ENCODE measurements around the gene B4GAT1.

Gene B4GAT1

DNA sequence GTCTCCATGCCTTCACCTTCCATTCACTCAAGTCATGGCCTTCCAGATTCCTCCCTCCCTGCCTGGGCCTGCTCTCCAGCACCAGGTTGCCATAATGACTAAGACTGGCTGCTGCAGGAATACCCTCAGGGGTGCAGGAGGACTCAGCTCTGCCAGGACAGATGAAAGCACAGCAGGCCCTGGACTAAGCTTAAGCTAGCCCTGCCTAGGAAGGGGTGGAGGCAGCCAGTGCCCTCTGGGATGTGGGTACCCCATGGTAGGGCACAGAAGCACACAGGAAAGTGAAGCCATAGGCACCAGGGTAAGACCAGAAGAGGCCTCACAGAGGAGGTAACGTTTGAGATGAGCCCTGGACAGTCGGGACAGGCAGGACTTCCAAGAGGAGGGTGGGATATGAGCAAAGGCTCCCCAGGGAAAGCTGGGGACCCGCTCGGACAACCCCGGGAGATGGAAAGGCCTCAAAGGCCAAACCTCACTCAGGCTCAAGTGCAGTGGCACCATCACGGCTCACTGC lies 8.2 kb downstream of the B4GAT1 start:
- Histone ChIP-seq H3K9me3 (ENCODE audit: control insufficient read depth, low read length) (no peaks in the 10 kb centered on the region), H2AFZ (no peak overlapping the region), H3K27me3 (ENCODE audit: control insufficient read depth, insufficient read depth, low read length) (no peaks in the 10 kb centered on the region), H3K4me3 (ENCODE audit: low read depth, low read length) (no peak overlapping the region), H3K36me3 (ENCODE audit: control insufficient read depth, insufficient read depth, low read length) (no peaks in the 10 kb centered on the region), H3K27ac (no peak overlapping the region), H3K9ac (no peak overlapping the region), H3K79me2 (peaks cover 1% of the 10 kb centered on the region), H3K4me1 (peaks cover under 1% of the 10 kb centered on the region), H3K4me2 (ENCODE audit: low read length) (no peak overlapping the region)
- TF ChIP-seq, protein P1, sequence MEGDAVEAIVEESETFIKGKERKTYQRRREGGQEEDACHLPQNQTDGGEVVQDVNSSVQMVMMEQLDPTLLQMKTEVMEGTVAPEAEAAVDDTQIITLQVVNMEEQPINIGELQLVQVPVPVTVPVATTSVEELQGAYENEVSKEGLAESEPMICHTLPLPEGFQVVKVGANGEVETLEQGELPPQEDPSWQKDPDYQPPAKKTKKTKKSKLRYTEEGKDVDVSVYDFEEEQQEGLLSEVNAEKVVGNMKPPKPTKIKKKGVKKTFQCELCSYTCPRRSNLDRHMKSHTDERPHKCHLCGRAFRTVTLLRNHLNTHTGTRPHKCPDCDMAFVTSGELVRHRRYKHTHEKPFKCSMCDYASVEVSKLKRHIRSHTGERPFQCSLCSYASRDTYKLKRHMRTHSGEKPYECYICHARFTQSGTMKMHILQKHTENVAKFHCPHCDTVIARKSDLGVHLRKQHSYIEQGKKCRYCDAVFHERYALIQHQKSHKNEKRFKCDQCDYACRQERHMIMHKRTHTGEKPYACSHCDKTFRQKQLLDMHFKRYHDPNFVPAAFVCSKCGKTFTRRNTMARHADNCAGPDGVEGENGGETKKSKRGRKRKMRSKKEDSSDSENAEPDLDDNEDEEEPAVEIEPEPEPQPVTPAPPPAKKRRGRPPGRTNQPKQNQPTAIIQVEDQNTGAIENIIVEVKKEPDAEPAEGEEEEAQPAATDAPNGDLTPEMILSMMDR (IDR thresholded peaks at IDR 0.05) = no peak

DNA sequence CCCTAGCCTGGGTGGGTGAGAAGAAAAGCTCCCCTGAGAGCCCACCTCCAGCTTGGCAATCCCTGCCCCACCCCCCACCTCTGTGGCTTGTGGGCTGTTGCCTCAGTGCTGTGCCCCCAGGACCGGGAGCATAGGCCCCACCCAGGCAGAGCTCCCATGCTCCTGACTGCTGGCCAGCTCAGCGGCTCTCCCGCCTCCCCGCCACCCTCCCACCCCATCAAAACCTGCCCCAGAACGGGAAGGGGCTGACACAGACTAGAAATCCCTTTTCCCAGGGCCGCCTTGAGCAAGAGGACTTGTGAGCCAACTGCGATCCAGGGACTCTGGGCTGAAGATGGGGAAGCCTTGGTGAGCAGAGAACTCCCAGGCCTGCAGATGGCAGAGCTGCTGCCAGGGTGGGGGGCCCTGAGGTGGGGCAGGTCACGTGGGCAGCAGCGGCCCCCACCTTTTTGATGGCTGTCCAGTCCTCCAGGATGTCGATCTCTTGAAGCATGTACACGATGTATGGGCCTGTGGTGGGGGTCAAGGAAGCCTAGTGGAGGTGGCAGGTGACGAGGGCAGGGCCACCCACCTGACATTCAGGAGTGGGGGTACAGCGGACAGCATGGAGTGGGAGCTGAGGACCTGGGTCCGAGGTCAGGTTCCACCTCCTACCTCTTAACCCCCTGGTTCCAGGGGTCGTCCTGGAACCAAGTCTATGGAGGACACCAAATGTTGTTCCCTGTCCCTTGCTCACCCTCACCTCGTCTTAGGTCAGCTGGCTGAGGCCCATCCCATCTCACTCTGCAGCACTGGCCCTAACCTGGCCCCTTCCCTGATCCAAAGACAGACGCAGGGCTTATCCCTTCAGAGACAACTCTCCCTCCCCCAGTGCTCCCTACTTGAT lies 8.9 kb downstream of the B4GAT1 start:
- H3K27me3 ChIP-seq (ENCODE audit: control insufficient read depth, insufficient read depth, low read length) = no peaks in the 10 kb centered on the region
- TF ChIP-seq, protein P1 (IDR thresholded peaks at IDR 0.05) = no peak
- no peak overlapping the region for H3K9ac ChIP-seq
- no peak overlapping the region for H3K4me3 ChIP-seq (ENCODE audit: low read depth, low read length)
- H3K27ac ChIP-seq = no peak overlapping the region
- H2AFZ ChIP-seq = no peak overlapping the region
- no peaks in the 10 kb centered on the region for H3K9me3 ChIP-seq (ENCODE audit: control insufficient read depth, low read length)
- H3K79me2 ChIP-seq = no peaks in the 10 kb centered on the region
- no peaks in the 10 kb centered on the region for H3K4me1 ChIP-seq
- no peak overlapping the region for H3K4me2 ChIP-seq (ENCODE audit: low read length)
- no peaks in the 10 kb centered on the region for H3K36me3 ChIP-seq (ENCODE audit: control insufficient read depth, insufficient read depth, low read length)

DNA sequence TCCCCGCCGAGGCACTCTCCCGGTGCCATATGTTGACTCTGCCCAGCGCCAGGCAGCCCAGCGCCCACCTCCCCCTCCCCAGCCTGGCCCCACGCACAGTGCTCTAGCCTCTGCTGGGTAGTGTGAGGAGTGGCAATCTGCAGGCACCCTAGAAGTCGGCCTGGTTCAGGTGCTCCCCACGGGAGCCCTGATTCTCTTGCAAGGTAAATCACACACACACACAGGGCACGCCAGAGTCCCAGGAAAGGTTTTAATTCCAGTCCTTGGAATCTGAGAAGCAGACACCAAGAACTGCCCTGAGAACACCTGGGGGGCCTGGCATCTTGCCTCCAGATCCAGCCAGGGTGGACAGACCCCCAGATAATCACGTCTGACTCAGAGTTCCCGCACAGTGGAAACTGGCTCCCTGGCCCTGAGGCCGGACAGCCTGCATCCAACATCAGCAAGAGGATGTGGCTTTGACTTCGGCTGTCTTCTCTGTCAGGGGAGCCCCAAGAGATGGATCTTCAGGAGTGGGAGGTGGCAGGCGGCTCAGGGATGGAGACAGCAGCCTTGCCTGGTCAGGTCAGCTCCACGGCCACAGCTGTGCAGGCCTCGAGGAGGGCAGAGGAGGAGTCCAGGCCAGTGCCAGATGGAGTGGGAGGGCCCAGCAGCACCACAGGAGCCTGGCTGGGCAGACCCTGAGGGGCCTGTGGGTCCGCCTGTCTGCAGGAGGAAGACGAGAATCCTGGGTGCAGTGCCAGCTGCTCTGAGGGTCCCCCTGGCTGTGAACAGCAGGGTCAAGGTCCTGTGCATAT lies 10.1 kb downstream of the B4GAT1 start:
- no peak overlapping the region for H3K4me2 ChIP-seq (ENCODE audit: low read length)
- H3K9me3 ChIP-seq (ENCODE audit: control insufficient read depth, low read length) = no peaks in the 10 kb centered on the region
- H2AFZ ChIP-seq = no peak overlapping the region
- H3K27ac ChIP-seq = no peak overlapping the region
- TF ChIP-seq, protein P1 (IDR thresholded peaks at IDR 0.05) = no peak
- no peaks in the 10 kb centered on the region for H3K27me3 ChIP-seq (ENCODE audit: control insufficient read depth, insufficient read depth, low read length)
- H3K4me1 ChIP-seq = no peaks in the 10 kb centered on the region
- H3K4me3 ChIP-seq (ENCODE audit: low read depth, low read length) = no peak overlapping the region
- H3K36me3 ChIP-seq (ENCODE audit: control insufficient read depth, insufficient read depth, low read length) = no peaks in the 10 kb centered on the region
- H3K9ac ChIP-seq = no peak overlapping the region
- no peaks in the 10 kb centered on the region for H3K79me2 ChIP-seq

DNA sequence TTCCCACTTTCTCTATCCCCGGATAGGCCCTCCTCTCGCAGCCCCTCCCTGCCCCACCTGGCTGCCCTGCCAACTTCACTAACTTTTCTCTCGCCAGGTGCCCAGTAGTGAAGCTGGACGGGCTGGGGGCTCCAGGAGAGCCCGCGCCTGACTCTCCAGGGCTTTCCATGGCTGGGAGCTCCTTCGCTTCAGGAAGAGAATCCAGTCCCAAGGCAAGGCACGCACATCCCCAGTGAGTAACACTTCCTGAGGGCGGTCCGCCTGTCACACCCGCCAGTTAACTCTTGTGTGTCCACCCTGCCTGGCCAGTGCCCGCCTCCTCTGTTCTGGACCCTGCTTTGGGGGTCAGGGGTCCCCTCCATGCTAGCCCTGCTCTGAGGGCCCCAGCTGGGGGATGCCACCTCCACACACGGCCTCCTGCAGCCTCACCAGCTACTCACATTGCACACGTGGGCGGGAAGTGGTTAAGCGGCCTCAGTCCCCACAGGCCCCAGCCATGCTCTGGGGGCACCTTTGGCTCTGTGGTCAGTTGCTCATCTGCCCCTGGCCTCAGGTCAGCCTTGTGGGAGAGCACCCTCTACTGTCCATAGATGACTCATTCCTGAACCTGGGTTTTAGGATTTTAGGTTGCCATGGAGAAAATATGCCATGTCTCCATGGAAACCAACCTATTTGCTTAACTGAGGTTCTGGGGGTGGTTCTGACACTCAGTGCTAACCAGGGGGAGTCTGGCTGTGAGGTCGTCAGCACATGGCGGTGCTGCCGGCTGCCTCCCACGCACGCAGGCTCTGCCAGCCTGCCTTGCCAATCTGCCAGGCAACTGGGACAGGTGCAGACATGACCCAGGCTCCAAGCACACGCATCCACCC lies 11.0 kb downstream of the B4GAT1 start, which contains the start of gene RIN1:
TSS of gene RIN1 (minus strand) at position 201 of the 869 bp plus-strand sequence. CDS start at position 169, 32 bp downstream.
- Histone ChIP-seq H3K4me2 (ENCODE audit: low read length) (peak within 1 kb of the TSS; percentile 44), H3K27me3 (ENCODE audit: control insufficient read depth, insufficient read depth, low read length) (no peaks in the 10 kb centered on the region), H3K27ac (peak within 1 kb of the TSS; percentile 6), H3K4me3 (ENCODE audit: low read depth, low read length) (peak within 1 kb of the TSS; percentile 26), H3K79me2 (no peaks in the 10 kb centered on the region), H3K4me1 (no peaks in the 10 kb centered on the region), H3K9me3 (ENCODE audit: control insufficient read depth, low read length) (no peaks in the 10 kb centered on the region), H3K36me3 (ENCODE audit: control insufficient read depth, insufficient read depth, low read length) (no peaks in the 10 kb centered on the region), H3K9ac (no peak within 1 kb of the TSS), H2AFZ (peak within 1 kb of the TSS; percentile 62)
- TF ChIP-seq, protein P1 (IDR thresholded peaks at IDR 0.05) = peak; percentile 42

All from parathyroid adenoma (tissue), 2 donors.